Measurements from ENCODE around the gene ADAMTSL2.

Gene ADAMTSL2

GRCh38 chr9:133518706-133519449, 15.6 kb upstream of the ADAMTSL2 start:
- no peak for DNase-seq

- no peak for DNase-seq
These were observed 14.8 kb upstream of the ADAMTSL2 start for GRCh38 chr9:133519693-133520092.

- no peak for DNase-seq
These were observed 14.2 kb upstream of the ADAMTSL2 start for GRCh38 chr9:133520121-133520835.

- no peak for DNase-seq
These were observed 13.1 kb upstream of the ADAMTSL2 start for GRCh38 chr9:133521122-133522072.

GRCh38 chr9:133522073-133522910, 12.2 kb upstream of the ADAMTSL2 start:
- DNase-seq = no peak

GRCh38 chr9:133523106-133523505, 11.4 kb upstream of the ADAMTSL2 start:
- DNase-seq = no peak

GRCh38 chr9:133524146-133524545, 10.4 kb upstream of the ADAMTSL2 start:
- DNase-seq = no peak

- DNase-seq = no peak
These were observed 9.8 kb upstream of the ADAMTSL2 start, which contains the start of gene MYMK for GRCh38 chr9:133524679-133525228. TSS of gene MYMK (minus strand) at chr9:133524959. CDS start at chr9:133524844, 115 bp downstream.

GRCh38 chr9:133525677-133526076, 8.8 kb upstream of the ADAMTSL2 start:
- DNase-seq = no peak

GRCh38 chr9:133526721-133527321, 7.7 kb upstream of the ADAMTSL2 start:
- no peak for DNase-seq

GRCh38 chr9:133527444-133527920, 7.0 kb upstream of the ADAMTSL2 start:
- DNase-seq = no peak

GRCh38 chr9:133528001-133528875, 6.3 kb upstream of the ADAMTSL2 start:
- no peak for DNase-seq

- DNase-seq = no peak
These were observed 5.6 kb upstream of the ADAMTSL2 start for GRCh38 chr9:133528876-133529241.

GRCh38 chr9:133529457-133529856, 5.0 kb upstream of the ADAMTSL2 start:
- no peak for DNase-seq

- no peak for DNase-seq
These were observed 4.6 kb upstream of the ADAMTSL2 start for GRCh38 chr9:133529874-133530273.

- no peak for DNase-seq
These were observed 3.2 kb upstream of the ADAMTSL2 start for GRCh38 chr9:133531293-133531692.

- DNase-seq = peak; percentile 26
These were observed 1.4 kb upstream of the ADAMTSL2 start for GRCh38 chr9:133532937-133533668.

- no peak for DNase-seq
These were observed 647 bp upstream of the ADAMTSL2 start for GRCh38 chr9:133533857-133534256.

GRCh38 chr9:133535306-133535877, 888 bp downstream of the ADAMTSL2 start:
- DNase-seq = no peak

Measured in fibroblast of skin of abdomen (primary cell).